GM21576 (cell line): ENCODE measurements around the gene LHPP.
A peak's percentile ranks its signal among the peaks of the same experiment; 100 is the strongest.
"Not testable (repeated sequence)": the region's sequence is repeated elsewhere in the genome, so short reads cannot be mapped to it uniquely, and the experiment has no call there.

ENCODE experiments used
- ATAC-seq: cut with Tn5 transposase; IDR thresholded peaks from one replicate; pipeline ENCODE4 v1.9.1; 2021; ENCODE audit warnings: mild to moderate bottlenecking, moderate library complexity; ENCODE audit not compliant: unreplicated experiment

Gene LHPP

GRCh38 chr10:124461642-124462347, at the start of gene LHPP:
Gene LHPP, plus strand, starts transcription at chr10:124461823. Its CDS starts 40 bp downstream, at chr10:124461863.
- ATAC-seq: peak; percentile 88

- ATAC-seq: no peak
These were observed 47.5 kb upstream of the LHPP start for GRCh38 chr10:124414076-124414475.

- ATAC-seq: no peak
These were observed 46.4 kb upstream of the LHPP start for GRCh38 chr10:124415210-124415609.

GRCh38 chr10:124416733-124417132, 44.9 kb upstream of the LHPP start:
- no peak for ATAC-seq

GRCh38 chr10:124417895-124418725, 43.5 kb upstream of the LHPP start:
- ATAC-seq: peak; percentile 19

- ATAC-seq: peak; percentile 98
These were observed 42.7 kb upstream of the LHPP start, which contains the start of gene OAT for GRCh38 chr10:124418726-124419501. Gene OAT, minus strand, starts transcription at chr10:124418923. Its CDS starts 6,752 bp downstream, at chr10:124412171.

- no peak for ATAC-seq
These were observed 42.0 kb upstream of the LHPP start for GRCh38 chr10:124419635-124420034.

- no peak for ATAC-seq
These were observed 41.4 kb upstream of the LHPP start for GRCh38 chr10:124420254-124420653.

- ATAC-seq: no peak
These were observed 38.9 kb upstream of the LHPP start for GRCh38 chr10:124422742-124423141.

GRCh38 chr10:124423813-124424212, 37.8 kb upstream of the LHPP start:
- no peak for ATAC-seq

GRCh38 chr10:124425227-124425962, 36.2 kb upstream of the LHPP start:
- ATAC-seq: no peak

GRCh38 chr10:124428207-124428777, 33.3 kb upstream of the LHPP start:
- ATAC-seq: no peak

- no peak for ATAC-seq
These were observed 32.0 kb upstream of the LHPP start for GRCh38 chr10:124429576-124429975.

- no peak for ATAC-seq
These were observed 31.5 kb upstream of the LHPP start for GRCh38 chr10:124430077-124430476.

GRCh38 chr10:124433461-124433860, 28.2 kb upstream of the LHPP start:
- ATAC-seq: no peak

GRCh38 chr10:124435683-124436082, 25.9 kb upstream of the LHPP start:
- ATAC-seq: not testable (repeated sequence)

GRCh38 chr10:124436191-124436638, 25.4 kb upstream of the LHPP start:
- ATAC-seq: no peak

GRCh38 chr10:124441694-124442093, 19.9 kb upstream of the LHPP start:
- not testable (repeated sequence) for ATAC-seq

GRCh38 chr10:124446830-124447750, 14.5 kb upstream of the LHPP start:
- ATAC-seq: no peak
